WERI-Rb-1 (cell line): ENCODE results near the gene GHRH.

Experiments
- DNase-seq: peaks from one replicate; pipeline ENCODE4 v3.0.0-alpha.2; 2020
- H3K27ac ChIP-seq: fragments of 250-450 bp; sonication (Bioruptor Pico); 2 replicates; pipeline ENCODE4 v1.5.1; 2020; ENCODE audit warnings: mild to moderate bottlenecking, moderate library complexity
- H3K27me3 ChIP-seq: fragments of 250-450 bp; sonication (Bioruptor Pico); 2 replicates; pipeline ENCODE4 v1.5.1; 2021; ENCODE audit warnings: mild to moderate bottlenecking, low read depth, moderate library complexity; ENCODE audit not compliant: insufficient read depth, severe bottlenecking
- H3K36me3 ChIP-seq: fragments of 250-450 bp; sonication (Bioruptor Pico); 2 replicates; pipeline ENCODE4 v1.5.1; 2020; ENCODE audit warnings: mild to moderate bottlenecking, moderate library complexity
- H3K4me3 ChIP-seq: 2 replicates; pipeline ENCODE4 v1.5.1; 2011; ENCODE audit warnings: low read depth, mild to moderate bottlenecking, control low read depth, low read length
- H3K9me3 ChIP-seq: fragments of 250-450 bp; sonication (Bioruptor Pico); 2 replicates; pipeline ENCODE4 v1.5.1; 2021; ENCODE audit warnings: mild to moderate bottlenecking, moderate library complexity; ENCODE audit not compliant: severe bottlenecking
- CTCF ChIP-seq: IDR thresholded peaks from 2 replicates; pipeline ENCODE4 v1.5.1; 2011; ENCODE audit warnings: low read depth, mild to moderate bottlenecking, control low read depth, inconsistent platforms, low read length

GHRH gene

DNA sequence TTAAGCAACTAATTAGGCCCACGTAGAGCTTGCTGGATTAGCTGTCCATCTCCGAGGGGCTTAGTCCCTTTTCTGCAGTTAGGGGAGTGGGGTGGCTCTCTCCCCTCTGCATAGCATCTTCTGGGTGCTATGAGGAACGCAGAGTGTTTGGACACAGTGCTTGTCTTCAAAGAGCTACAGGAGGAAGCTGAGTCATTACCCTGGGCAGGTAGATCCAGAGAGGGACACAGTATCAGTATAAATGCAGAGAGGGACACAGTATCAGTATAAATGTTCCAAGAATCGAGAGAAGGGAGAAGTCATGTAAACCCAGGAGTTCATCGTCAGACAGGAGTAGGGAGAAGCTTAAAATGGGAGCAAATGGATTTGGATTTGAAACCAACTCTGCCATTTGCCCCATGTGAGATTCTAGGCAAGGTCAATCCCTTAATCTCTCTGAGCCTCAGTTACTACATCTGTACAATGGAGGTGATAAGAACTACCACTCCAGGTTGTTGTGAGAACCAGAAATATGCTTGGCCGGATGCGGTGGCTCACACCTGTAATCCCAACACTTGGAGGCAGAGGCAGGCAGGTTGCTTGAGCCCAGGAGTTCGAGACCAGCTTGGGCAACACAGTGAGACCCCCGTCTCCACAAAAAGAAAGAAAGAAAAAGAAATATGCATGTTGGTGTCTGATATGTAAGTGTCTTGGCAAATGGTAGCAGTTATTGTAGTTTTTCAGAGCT lies 5.5 kb upstream of the GHRH start:
- Histone ChIP-seq H3K27me3 (no peaks in the 10 kb centered on the region), H3K27ac (no peak overlapping the region), H3K9me3 (no peaks in the 10 kb centered on the region), H3K4me3 (no peak overlapping the region), H3K36me3 (no peaks in the 10 kb centered on the region)
- no peak for DNase-seq
- no peak for TF ChIP-seq CTCF

DNA sequence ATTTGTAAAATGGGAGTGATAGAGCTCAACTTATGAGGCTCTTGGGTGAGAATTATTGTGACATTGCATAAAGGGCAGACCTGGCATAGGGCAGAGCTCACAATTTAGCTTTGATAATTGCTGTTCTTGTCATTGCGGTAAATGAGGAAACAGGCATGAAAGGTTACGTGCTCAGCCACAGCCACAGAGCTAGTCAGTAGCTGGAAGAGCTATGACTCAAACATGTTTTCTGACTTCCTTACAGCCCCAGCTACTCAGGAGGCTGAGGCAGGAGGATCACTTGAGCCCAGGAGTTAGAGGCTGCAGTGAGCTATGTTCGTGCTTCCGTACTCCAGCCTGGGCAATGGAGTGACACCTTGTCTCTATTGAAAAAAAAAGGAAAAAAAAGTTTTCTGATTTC lies 3.5 kb upstream of the GHRH start:
- Histone ChIP-seq H3K27me3 (no peaks in the 10 kb centered on the region), H3K27ac (no peak overlapping the region), H3K36me3 (no peaks in the 10 kb centered on the region), H3K4me3 (no peak overlapping the region), H3K9me3 (no peaks in the 10 kb centered on the region)
- DNase-seq: no peak
- TF ChIP-seq CTCF: no peak

DNA sequence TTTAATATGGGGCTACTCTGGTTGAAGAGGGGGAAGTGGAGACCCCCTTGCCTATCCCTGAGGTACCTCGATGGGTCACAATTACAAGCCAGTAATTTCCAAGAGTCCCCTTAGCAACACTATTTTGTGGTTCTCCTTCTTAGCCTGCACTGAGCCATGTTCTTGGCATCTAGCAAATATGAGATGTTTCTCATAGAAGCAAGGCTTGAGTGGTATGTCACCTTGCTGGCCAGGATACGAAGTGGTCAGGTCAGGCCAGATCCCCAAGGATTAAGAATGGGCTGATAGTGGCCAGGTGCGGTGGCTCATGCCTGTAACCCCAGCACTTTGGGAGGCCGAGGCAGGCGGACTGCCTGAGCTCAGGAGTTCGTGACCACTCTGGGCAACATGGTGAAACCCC lies 2.1 kb upstream of the GHRH start:
- H3K27me3 ChIP-seq: no peaks in the 10 kb centered on the region
- TF ChIP-seq CTCF: no peak
- H3K27ac ChIP-seq: no peak overlapping the region
- H3K36me3 ChIP-seq: no peaks in the 10 kb centered on the region
- no peaks in the 10 kb centered on the region for H3K9me3 ChIP-seq
- no peak for DNase-seq
- H3K4me3 ChIP-seq: no peak overlapping the region

- TF ChIP-seq CTCF: no peak
- H3K4me3 ChIP-seq: no peak overlapping the region
- H3K9me3 ChIP-seq: no peaks in the 10 kb centered on the region
- no peak for DNase-seq
- H3K36me3 ChIP-seq: no peaks in the 10 kb centered on the region
- no peaks in the 10 kb centered on the region for H3K27me3 ChIP-seq
- no peak overlapping the region for H3K27ac ChIP-seq
Observed at GRCh38 chr20:37262505-37262904, 891 bp upstream of the GHRH start.

- TF ChIP-seq CTCF: no peak
- H3K27me3 ChIP-seq: no peaks in the 10 kb centered on the region
- no peaks in the 10 kb centered on the region for H3K36me3 ChIP-seq
- H3K27ac ChIP-seq: no peak overlapping the region
- H3K9me3 ChIP-seq: no peaks in the 10 kb centered on the region
- no peak overlapping the region for H3K4me3 ChIP-seq
- DNase-seq: no peak
Observed at GRCh38 chr20:37260923-37261322, 691 bp downstream of the GHRH start.

GRCh38 chr20:37259865-37260264 lies 1.7 kb downstream of the GHRH start:
- Histone ChIP-seq H3K9me3 (no peaks in the 10 kb centered on the region), H3K27ac (no peak overlapping the region), H3K4me3 (no peak overlapping the region), H3K36me3 (no peaks in the 10 kb centered on the region), H3K27me3 (no peaks in the 10 kb centered on the region)
- no peak for TF ChIP-seq CTCF
- DNase-seq: no peak
